HepG2 (cell line): ENCODE measurements around the gene MAP3K19. TPM values are rescaled to one million over a fixed set of nuclear protein-coding genes. Genes with fewer than 3 reads are reported as not detected.

Experiments used
- FOSL1 ChIP-seq: sonication (generic); formaldehyde crosslinking; IDR thresholded peaks from 2 replicates; pipeline ENCODE4 v1.9.0; 2021; ENCODE audit warnings: missing genetic modification reagents, borderline replicate concordance
- KLF12 ChIP-seq: sonication (generic); formaldehyde crosslinking; IDR thresholded peaks from 2 replicates; pipeline ENCODE4 v1.4.0; 2020; ENCODE audit warnings: missing genetic modification reagents, borderline replicate concordance
- MED8 ChIP-seq: sonication (generic); formaldehyde crosslinking; IDR thresholded peaks from 2 replicates; pipeline ENCODE4 v1.8.1; 2023; ENCODE audit warnings: mild to moderate bottlenecking, missing genetic modification reagents; ENCODE audit not compliant: insufficient replicate concordance
- MEF2D ChIP-seq: sonication (generic); formaldehyde crosslinking; IDR thresholded peaks from 2 replicates; pipeline ENCODE4 v1.5.1; 2020; ENCODE audit warnings: mild to moderate bottlenecking, missing genetic modification reagents
- NCOA1 ChIP-seq: sonication (generic); formaldehyde crosslinking; IDR thresholded peaks from 2 replicates; pipeline ENCODE4 v1.9.0; 2021; ENCODE audit warnings: missing genetic modification reagents
- NFE2L2 ChIP-seq: fragments of 150-350 bp; IDR thresholded peaks from 2 replicates; pipeline ENCODE4 v1.6.1; 2014; ENCODE audit warnings: low read length
- NFKB2 ChIP-seq: sonication (generic); formaldehyde crosslinking; IDR thresholded peaks from 2 replicates; pipeline ENCODE4 v1.4.0; 2020; ENCODE audit warnings: missing genetic modification reagents, borderline replicate concordance
- RBM39 ChIP-seq: fragments of 200-400 bp; formaldehyde crosslinking; IDR thresholded peaks from one replicate; pipeline ENCODE4 v1.6.1; 2018; ENCODE audit warnings: antibody characterized with exemption, mild to moderate bottlenecking, low read depth, low read length; ENCODE audit not compliant: poor library complexity, severe bottlenecking
- ZBTB20 ChIP-seq: sonication (generic); formaldehyde crosslinking; IDR thresholded peaks from 2 replicates; pipeline ENCODE4 v1.8.1; 2023; ENCODE audit warnings: missing genetic modification reagents, low read depth, mild to moderate bottlenecking, borderline replicate concordance
- ZFP62 ChIP-seq: sonication (generic); formaldehyde crosslinking; IDR thresholded peaks from 2 replicates; pipeline ENCODE4 v1.4.0; 2020; ENCODE audit warnings: missing genetic modification reagents
- ZFP90 ChIP-seq: sonication (generic); formaldehyde crosslinking; IDR thresholded peaks from 2 replicates; pipeline ENCODE4 v1.8.0; 2022; ENCODE audit warnings: missing genetic modification reagents, mild to moderate bottlenecking, inconsistent platforms, borderline replicate concordance
- ZNF17 ChIP-seq: sonication (generic); formaldehyde crosslinking; IDR thresholded peaks from 2 replicates; pipeline ENCODE4 v1.5.0; 2020; ENCODE audit warnings: mild to moderate bottlenecking, missing genetic modification reagents
- ZNF598 ChIP-seq: sonication (generic); formaldehyde crosslinking; IDR thresholded peaks from 2 replicates; pipeline ENCODE4 v1.5.1; 2020; ENCODE audit warnings: mild to moderate bottlenecking, missing genetic modification reagents, borderline replicate concordance
- ZNF724P ChIP-seq: sonication (generic); formaldehyde crosslinking; IDR thresholded peaks from 2 replicates; pipeline ENCODE4 v1.8.0; 2022; ENCODE audit warnings: missing genetic modification reagents, borderline replicate concordance
- polyA plus RNA-seq, 8 experiments: library from polyadenylated mRNA; depleted of rRNA in 3 of 8; stranded (reverse) in 7 of 8; unstranded in 1 of 8; fragments of >200 nt; fragmentation: Illumina TruSeq in 4 of 8; extraction: Trizol in 4 of 8; gene quantifications; 2 replicates each; pipeline versions ENCODE4 v1.2.1 to v1.2.3, GENCODE V29; 2011 to 2016; ENCODE audit warnings: low read depth in 4 of 8, missing spikeins in 1 of 8, mixed read lengths in 1 of 8; ENCODE audit not compliant: insufficient read depth in 1 of 8
- total RNA-seq, 5 experiments: library from RNA; depleted of rRNA; stranded (reverse); fragments of >200 nt; fragmentation: Illumina TruSeq; extraction: Trizol; gene quantifications; 2 replicates each; pipeline ENCODE4 v1.2.3, GENCODE V29; 2016; ENCODE audit warnings: low read depth in 1 of 5
- TF ChIP-seq, protein P1 (sequence below): sonication (generic); formaldehyde crosslinking; IDR thresholded peaks from 2 replicates; pipeline ENCODE4 v1.9.0; 2021; ENCODE audit warnings: mild to moderate bottlenecking, missing genetic modification reagents
- TF ChIP-seq, protein P2 (sequence below): IDR thresholded peaks from 2 replicates; pipeline ENCODE4 v1.4.0; 2020; ENCODE audit warnings: mild to moderate bottlenecking, missing genetic modification reagents
- TF ChIP-seq, protein P3 (sequence below), 2 experiments: fragments of 450-650 bp in 1 of 2; sonication (generic) in 1 of 2; formaldehyde crosslinking; IDR thresholded peaks; 2 replicates each; pipeline versions ENCODE4 v1.5.0 to v1.8.0; 2020 to 2022; ENCODE audit warnings: mild to moderate bottlenecking in 1 of 2, missing genetic modification reagents in 1 of 2

The MAP3K19 gene
- total and polyA plus RNA-seq, 2 of the 13 experiments (the other 11 are each of a cell fraction or from before 2014, with no cell fraction given), result not detected

DNA sequence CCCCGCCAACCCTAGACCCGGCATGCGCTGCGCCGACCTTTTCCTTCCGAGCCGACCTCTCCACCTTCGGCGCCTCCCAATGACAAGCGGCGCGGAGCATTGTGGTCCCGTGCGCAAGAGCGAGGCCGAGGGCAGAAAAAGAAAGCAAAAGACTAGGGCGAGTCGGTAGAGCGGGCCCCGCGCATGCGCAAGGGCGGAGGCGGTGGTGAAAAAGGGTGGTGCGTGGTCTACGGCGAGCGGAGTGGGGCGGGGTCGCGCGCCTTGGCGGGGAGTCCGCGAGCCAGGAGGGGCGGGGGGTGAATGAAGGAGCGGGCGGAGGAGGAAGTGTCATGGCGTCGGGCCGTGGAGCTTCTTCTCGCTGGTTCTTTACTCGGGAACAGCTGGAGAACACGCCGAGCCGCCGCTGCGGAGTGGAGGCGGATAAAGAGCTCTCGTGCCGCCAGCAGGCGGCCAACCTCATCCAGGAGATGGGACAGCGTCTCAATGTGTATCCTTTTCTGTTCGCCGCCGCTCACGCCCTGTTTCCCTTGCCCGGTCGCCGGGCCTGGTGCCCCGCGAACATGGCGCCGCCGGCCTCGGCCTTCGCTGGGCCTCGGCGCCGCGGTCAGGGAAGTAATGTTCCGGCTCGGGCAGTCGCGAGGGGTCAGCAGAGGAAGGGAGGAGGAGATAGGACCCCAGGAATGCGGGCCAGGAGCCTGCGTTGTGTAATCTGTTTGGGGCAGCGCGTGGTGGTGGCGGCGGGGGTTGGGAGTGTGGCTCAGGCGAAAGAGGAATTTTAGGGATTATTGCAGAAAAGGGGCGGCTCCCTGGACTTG is 128.5 kb downstream of the MAP3K19 start, which contains the start of gene CCNT2 (continued):
- TF ChIP-seq, protein P1, sequence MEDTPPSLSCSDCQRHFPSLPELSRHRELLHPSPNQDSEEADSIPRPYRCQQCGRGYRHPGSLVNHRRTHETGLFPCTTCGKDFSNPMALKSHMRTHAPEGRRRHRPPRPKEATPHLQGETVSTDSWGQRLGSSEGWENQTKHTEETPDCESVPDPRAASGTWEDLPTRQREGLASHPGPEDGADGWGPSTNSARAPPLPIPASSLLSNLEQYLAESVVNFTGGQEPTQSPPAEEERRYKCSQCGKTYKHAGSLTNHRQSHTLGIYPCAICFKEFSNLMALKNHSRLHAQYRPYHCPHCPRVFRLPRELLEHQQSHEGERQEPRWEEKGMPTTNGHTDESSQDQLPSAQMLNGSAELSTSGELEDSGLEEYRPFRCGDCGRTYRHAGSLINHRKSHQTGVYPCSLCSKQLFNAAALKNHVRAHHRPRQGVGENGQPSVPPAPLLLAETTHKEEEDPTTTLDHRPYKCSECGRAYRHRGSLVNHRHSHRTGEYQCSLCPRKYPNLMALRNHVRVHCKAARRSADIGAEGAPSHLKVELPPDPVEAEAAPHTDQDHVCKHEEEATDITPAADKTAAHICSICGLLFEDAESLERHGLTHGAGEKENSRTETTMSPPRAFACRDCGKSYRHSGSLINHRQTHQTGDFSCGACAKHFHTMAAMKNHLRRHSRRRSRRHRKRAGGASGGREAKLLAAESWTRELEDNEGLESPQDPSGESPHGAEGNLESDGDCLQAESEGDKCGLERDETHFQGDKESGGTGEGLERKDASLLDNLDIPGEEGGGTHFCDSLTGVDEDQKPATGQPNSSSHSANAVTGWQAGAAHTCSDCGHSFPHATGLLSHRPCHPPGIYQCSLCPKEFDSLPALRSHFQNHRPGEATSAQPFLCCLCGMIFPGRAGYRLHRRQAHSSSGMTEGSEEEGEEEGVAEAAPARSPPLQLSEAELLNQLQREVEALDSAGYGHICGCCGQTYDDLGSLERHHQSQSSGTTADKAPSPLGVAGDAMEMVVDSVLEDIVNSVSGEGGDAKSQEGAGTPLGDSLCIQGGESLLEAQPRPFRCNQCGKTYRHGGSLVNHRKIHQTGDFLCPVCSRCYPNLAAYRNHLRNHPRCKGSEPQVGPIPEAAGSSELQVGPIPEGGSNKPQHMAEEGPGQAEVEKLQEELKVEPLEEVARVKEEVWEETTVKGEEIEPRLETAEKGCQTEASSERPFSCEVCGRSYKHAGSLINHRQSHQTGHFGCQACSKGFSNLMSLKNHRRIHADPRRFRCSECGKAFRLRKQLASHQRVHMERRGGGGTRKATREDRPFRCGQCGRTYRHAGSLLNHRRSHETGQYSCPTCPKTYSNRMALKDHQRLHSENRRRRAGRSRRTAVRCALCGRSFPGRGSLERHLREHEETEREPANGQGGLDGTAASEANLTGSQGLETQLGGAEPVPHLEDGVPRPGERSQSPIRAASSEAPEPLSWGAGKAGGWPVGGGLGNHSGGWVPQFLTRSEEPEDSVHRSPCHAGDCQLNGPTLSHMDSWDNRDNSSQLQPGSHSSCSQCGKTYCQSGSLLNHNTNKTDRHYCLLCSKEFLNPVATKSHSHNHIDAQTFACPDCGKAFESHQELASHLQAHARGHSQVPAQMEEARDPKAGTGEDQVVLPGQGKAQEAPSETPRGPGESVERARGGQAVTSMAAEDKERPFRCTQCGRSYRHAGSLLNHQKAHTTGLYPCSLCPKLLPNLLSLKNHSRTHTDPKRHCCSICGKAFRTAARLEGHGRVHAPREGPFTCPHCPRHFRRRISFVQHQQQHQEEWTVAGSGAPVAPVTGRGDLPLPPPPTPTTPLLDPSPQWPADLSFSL (CRISPR knock-in tag), result no peak
- TF ChIP-seq KLF12 (CRISPR knock-in tag) (peak; percentile 99), NCOA1 (CRISPR knock-in tag) (no peak; the same call in 1 of the 2 replicates), ZFP90 (CRISPR knock-in tag) (peak; percentile 92; the same call in 1 of the 2 replicates), NFE2L2 (no peak), ZFP62 (CRISPR knock-in tag) (no peak), NFKB2 (CRISPR knock-in tag) (peak; percentile 84; the same call in 1 of the 2 replicates), MEF2D (CRISPR knock-in tag) (peak; percentile 76), ZNF724P (CRISPR knock-in tag) (no peak), MED8 (CRISPR knock-in tag) (peak; percentile 37), ZBTB20 (no peak), RBM39 (peak; percentile 36), ZNF598 (CRISPR knock-in tag) (no peak), FOSL1 (CRISPR knock-in tag) (no peak), ZNF17 (CRISPR knock-in tag) (no peak)
- TF ChIP-seq, protein P2, sequence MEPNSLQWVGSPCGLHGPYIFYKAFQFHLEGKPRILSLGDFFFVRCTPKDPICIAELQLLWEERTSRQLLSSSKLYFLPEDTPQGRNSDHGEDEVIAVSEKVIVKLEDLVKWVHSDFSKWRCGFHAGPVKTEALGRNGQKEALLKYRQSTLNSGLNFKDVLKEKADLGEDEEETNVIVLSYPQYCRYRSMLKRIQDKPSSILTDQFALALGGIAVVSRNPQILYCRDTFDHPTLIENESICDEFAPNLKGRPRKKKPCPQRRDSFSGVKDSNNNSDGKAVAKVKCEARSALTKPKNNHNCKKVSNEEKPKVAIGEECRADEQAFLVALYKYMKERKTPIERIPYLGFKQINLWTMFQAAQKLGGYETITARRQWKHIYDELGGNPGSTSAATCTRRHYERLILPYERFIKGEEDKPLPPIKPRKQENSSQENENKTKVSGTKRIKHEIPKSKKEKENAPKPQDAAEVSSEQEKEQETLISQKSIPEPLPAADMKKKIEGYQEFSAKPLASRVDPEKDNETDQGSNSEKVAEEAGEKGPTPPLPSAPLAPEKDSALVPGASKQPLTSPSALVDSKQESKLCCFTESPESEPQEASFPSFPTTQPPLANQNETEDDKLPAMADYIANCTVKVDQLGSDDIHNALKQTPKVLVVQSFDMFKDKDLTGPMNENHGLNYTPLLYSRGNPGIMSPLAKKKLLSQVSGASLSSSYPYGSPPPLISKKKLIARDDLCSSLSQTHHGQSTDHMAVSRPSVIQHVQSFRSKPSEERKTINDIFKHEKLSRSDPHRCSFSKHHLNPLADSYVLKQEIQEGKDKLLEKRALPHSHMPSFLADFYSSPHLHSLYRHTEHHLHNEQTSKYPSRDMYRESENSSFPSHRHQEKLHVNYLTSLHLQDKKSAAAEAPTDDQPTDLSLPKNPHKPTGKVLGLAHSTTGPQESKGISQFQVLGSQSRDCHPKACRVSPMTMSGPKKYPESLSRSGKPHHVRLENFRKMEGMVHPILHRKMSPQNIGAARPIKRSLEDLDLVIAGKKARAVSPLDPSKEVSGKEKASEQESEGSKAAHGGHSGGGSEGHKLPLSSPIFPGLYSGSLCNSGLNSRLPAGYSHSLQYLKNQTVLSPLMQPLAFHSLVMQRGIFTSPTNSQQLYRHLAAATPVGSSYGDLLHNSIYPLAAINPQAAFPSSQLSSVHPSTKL (CRISPR knock-in tag), result peak; percentile 28; the same call in 1 of the 2 replicates
- TF ChIP-seq, protein P3, sequence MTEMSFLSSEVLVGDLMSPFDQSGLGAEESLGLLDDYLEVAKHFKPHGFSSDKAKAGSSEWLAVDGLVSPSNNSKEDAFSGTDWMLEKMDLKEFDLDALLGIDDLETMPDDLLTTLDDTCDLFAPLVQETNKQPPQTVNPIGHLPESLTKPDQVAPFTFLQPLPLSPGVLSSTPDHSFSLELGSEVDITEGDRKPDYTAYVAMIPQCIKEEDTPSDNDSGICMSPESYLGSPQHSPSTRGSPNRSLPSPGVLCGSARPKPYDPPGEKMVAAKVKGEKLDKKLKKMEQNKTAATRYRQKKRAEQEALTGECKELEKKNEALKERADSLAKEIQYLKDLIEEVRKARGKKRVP (CRISPR knock-in tag; IDR thresholded peaks at IDR 0.05), result peak in 1 of 2 experiments; percentile 52; a peak in 2 of 4 replicates
